ENCODE results near the gene SMIM41. TPM values are rescaled to one million over a fixed set of nuclear protein-coding genes. Genes with fewer than 3 reads are reported as not detected.
A peak's percentile ranks its signal among the peaks of the same experiment; 100 is the strongest.

Gene SMIM41
- total RNA-seq (2.0 and 2.1 TPM in 2 replicates), polyA plus RNA-seq (1.9 and 4.8 TPM in 2 replicates), polyA minus RNA-seq (ENCODE audit: low replicate concordance) (not detected in 2 replicates)
- 1.5 and 2.8 TPM in 2 replicates for polyA plus RNA-seq (2012)

DNA sequence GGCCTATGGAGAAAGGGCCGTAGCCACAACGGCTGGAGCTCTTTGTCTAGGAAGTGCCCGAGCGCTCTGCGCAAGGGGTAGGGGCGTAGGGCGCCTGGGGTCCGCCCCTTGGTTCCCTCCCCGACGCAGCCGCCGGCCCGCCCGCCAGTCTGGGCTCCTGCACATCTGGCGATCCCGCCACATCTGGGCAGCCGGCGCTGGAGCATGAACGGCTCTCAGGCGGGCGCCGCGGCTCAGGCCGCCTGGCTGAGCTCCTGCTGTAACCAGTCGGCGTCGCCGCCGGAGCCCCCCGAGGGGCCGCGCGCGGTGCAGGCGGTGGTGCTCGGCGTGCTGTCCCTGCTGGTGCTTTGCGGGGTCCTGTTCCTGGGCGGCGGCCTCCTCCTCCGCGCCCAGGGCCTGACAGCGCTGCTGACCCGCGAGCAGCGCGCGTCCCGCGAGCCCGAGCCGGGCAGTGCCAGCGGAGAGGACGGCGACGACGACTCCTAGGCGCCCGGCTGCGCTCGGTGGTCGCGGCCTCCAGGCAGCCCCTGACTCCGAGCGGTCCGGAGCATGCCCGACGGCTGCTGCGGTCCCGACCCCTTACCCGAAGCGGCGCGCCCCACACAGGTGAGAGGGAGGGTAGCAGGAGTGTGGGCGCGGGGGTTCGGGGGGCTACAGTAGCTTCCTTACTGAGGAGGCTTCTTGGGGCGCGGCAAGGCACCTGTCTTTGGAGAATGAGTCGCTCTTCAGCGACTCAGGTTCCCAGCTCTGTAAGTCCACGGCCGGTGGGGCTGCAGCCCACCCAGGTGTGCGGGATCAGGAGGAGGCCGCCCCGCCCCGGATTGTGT, at the start of gene SMIM41:
Gene SMIM41 (plus strand): TSS at position 129 of the 827 bp plus-strand sequence. CDS start 76 bp downstream, at position 205.
- Histone ChIP-seq H3K9me3 (ENCODE audit: control insufficient read depth, insufficient read depth, low read depth, low read length) (no peaks in the 10 kb centered on the region), H3K36me3 (ENCODE audit: control insufficient read depth, insufficient read depth, low read length) (peaks cover 17% of the 10 kb centered on the region), H3K27ac (ENCODE audit: insufficient read depth, low read length) (peak within 1 kb of the TSS; percentile 62), H3K4me3 (replicated peaks in 1 of 4; ENCODE audit: control extremely low read depth in 1 of 4, insufficient read depth in 1 of 4, low read depth in 3 of 4, low read length in 4 of 4) (peak within 1 kb of the TSS in 2 of 4 experiments; percentile 23 to 57), H3K79me2 (ENCODE audit: control insufficient read depth, insufficient read depth, low read length) (peaks cover 20% of the 10 kb centered on the region), H2AFZ (ENCODE audit: low read length) (no peak within 1 kb of the TSS), H4K20me1 (ENCODE audit: control insufficient read depth, extremely low read depth, insufficient read depth, low read length) (peaks cover 3% of the 10 kb centered on the region), H3K9ac (ENCODE audit: insufficient read depth, low read length) (peak within 1 kb of the TSS; percentile 44), H3K4me1 (ENCODE audit: control insufficient read depth, extremely low read depth, insufficient read depth, low read length) (peaks cover 45% of the 10 kb centered on the region), H3K4me2 (ENCODE audit: extremely low read depth, insufficient read depth, low read length) (peak within 1 kb of the TSS; percentile 49), H3K27me3 (ENCODE audit: control insufficient read depth, insufficient read depth, low read length) (no peaks in the 10 kb centered on the region)
- no peak for TF ChIP-seq EZH2 (IDR thresholded peaks at IDR 0.05; ENCODE audit: low read length, missing control alignments)
- no peak for TF ChIP-seq CTCF (conservative IDR thresholded peaks at IDR 0.05 in 1 of 2, IDR thresholded peaks at IDR 0.05 in 1 of 2; ENCODE audit: low read depth in 1 of 2, low read length in 2 of 2)
- DNase-seq (ENCODE audit: low read depth in 2 of 2) = peak in 1 of 2 donors; percentile 43

DNA sequence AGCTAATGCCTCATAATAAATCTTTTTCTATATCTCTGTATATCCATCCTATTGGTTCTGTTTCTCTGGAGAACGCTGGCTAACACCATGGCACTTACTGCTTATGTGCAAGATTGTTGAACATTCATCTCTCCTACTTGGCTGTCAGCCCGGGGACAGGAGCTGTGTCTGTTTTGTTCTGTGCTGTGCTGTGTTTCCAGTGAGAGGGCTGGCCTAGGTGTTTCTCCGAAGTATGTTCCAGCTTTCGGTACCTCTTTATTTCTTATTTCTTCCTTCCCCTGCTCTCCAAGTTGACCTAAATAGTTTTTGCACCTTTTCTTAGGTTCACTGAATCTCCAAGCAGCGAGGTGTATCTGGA, 47.1 kb upstream of the SMIM41 start:
- peak; percentile 77 to 89 for DNase-seq (ENCODE audit: low read depth in 2 of 2)
- Histone ChIP-seq H2AFZ (ENCODE audit: low read length) (no peak overlapping the region), H3K79me2 (ENCODE audit: control insufficient read depth, insufficient read depth, low read length) (no peaks in the 10 kb centered on the region), H3K27ac (ENCODE audit: insufficient read depth, low read length) (peak overlapping the region; percentile 80), H3K9ac (ENCODE audit: insufficient read depth, low read length) (peak overlapping the region; percentile 60), H3K4me3 (replicated peaks in 1 of 4; ENCODE audit: control extremely low read depth in 1 of 4, insufficient read depth in 1 of 4, low read depth in 3 of 4, low read length in 4 of 4) (peak overlapping the region; percentile 5 to 55 (median 32)), H3K36me3 (ENCODE audit: control insufficient read depth, insufficient read depth, low read length) (no peaks in the 10 kb centered on the region), H3K4me2 (ENCODE audit: extremely low read depth, insufficient read depth, low read length) (peak overlapping the region; percentile 79), H3K9me3 (ENCODE audit: control insufficient read depth, insufficient read depth, low read depth, low read length) (no peaks in the 10 kb centered on the region), H3K27me3 (ENCODE audit: control insufficient read depth, insufficient read depth, low read length) (no peaks in the 10 kb centered on the region), H4K20me1 (ENCODE audit: control insufficient read depth, extremely low read depth, insufficient read depth, low read length) (no peaks in the 10 kb centered on the region), H3K4me1 (ENCODE audit: control insufficient read depth, extremely low read depth, insufficient read depth, low read length) (peaks cover 11% of the 10 kb centered on the region)
- TF ChIP-seq CTCF (conservative IDR thresholded peaks at IDR 0.05 in 1 of 2, IDR thresholded peaks at IDR 0.05 in 1 of 2; ENCODE audit: low read depth in 1 of 2, low read length in 2 of 2) (no peak), EZH2 (IDR thresholded peaks at IDR 0.05; ENCODE audit: low read length, missing control alignments) (no peak)

GRCh38 chr12:52032804-52033445, 46.6 kb upstream of the SMIM41 start:
- Histone ChIP-seq H4K20me1 (ENCODE audit: control insufficient read depth, extremely low read depth, insufficient read depth, low read length) (no peaks in the 10 kb centered on the region), H3K4me3 (replicated peaks in 1 of 4; ENCODE audit: control extremely low read depth in 1 of 4, insufficient read depth in 1 of 4, low read depth in 3 of 4, low read length in 4 of 4) (peak overlapping the region; percentile 5 to 55 (median 34)), H3K27me3 (ENCODE audit: control insufficient read depth, insufficient read depth, low read length) (no peaks in the 10 kb centered on the region), H3K79me2 (ENCODE audit: control insufficient read depth, insufficient read depth, low read length) (no peaks in the 10 kb centered on the region), H3K36me3 (ENCODE audit: control insufficient read depth, insufficient read depth, low read length) (no peaks in the 10 kb centered on the region), H3K4me1 (ENCODE audit: control insufficient read depth, extremely low read depth, insufficient read depth, low read length) (peaks cover 11% of the 10 kb centered on the region), H3K4me2 (ENCODE audit: extremely low read depth, insufficient read depth, low read length) (peak overlapping the region; percentile 79), H3K9me3 (ENCODE audit: control insufficient read depth, insufficient read depth, low read depth, low read length) (no peaks in the 10 kb centered on the region), H3K9ac (ENCODE audit: insufficient read depth, low read length) (peak overlapping the region; percentile 66), H3K27ac (ENCODE audit: insufficient read depth, low read length) (peak overlapping the region; percentile 84), H2AFZ (ENCODE audit: low read length) (no peak overlapping the region)
- no peak for TF ChIP-seq EZH2 (IDR thresholded peaks at IDR 0.05; ENCODE audit: low read length, missing control alignments)
- no peak for TF ChIP-seq CTCF (conservative IDR thresholded peaks at IDR 0.05 in 1 of 2, IDR thresholded peaks at IDR 0.05 in 1 of 2; ENCODE audit: low read depth in 1 of 2, low read length in 2 of 2)
- DNase-seq (ENCODE audit: low read depth in 2 of 2) = peak; percentile 97 to 98
